ENCODE results near the gene ANGPTL2. TPM values are rescaled to one million over a fixed set of nuclear protein-coding genes. Genes with fewer than 3 reads are reported as not detected.

Gene ANGPTL2
- total and polyA plus RNA-seq, 12 donors, result 3.0 to 32.6 (median 11.4) TPM

DNA sequence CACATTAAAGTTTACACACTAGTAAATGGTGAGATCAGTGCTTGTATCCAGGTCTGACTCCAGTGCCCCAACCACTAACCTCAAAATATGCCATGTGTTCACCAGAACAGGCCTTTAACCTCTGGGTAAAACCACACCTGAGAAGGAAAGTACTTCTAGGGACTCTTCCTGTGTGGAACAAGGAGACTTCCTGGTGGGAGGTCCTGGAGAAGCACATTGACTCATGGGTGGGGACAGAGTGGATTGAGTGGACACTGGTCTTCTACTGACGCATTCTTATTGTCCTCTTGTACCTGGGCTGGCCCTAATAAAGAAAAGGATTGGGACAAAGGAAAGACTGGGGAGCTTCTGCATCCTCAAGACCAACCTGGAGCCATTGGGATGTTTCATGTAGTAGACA is 43.4 kb downstream of the ANGPTL2 start:
- peaks cover 0 to 7% of the 10 kb centered on the region in 2 donors for H3K4me1 ChIP-seq (replicated peaks in 1 of 2)
- intact Hi-C loops (cut with DNase I), result no loop called here
- TF ChIP-seq CTCF (IDR thresholded peaks at IDR 0.05) (no peak), POLR2A (IDR thresholded peaks at IDR 0.05) (no peak)
- no peak overlapping the region for H3K27ac ChIP-seq
- H3K27me3 ChIP-seq, result no peaks in the 10 kb centered on the region
- peak in 1 of 7 donors; percentile 2 for DNase-seq
- no peaks in the 10 kb centered on the region for H3K9me3 ChIP-seq (replicated peaks in 1 of 3)
- H3K4me3 ChIP-seq, result no peak overlapping the region
- WGBS, 4 donors, result 92 to 100% (median 97%) methylated on average over 1 of the region's 1 CpG
- no peaks in the 10 kb centered on the region for H3K36me3 ChIP-seq (replicated peaks in 1 of 2)

DNA sequence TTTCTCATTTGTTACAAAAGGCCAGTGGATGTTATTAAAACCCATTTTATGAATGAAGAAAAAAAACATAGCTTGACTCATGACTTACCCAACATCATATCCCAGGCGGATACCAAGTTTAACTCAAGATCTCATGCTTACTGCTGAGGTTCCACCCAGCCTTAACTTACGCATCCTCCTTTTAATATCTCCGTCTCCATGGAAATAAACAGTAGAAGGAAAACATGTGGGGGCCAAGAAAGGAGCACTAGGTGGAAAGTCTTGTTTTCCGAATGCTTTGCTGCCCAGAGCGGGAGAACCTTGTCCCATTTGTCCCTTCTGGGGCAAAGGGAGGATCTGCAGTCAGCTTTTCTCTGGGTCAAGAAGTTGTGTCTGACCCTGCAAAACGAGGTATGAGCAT is 44.1 kb downstream of the ANGPTL2 start:
- no peak for TF ChIP-seq CTCF (IDR thresholded peaks at IDR 0.05)
- no peak for TF ChIP-seq POLR2A (IDR thresholded peaks at IDR 0.05)
- Histone ChIP-seq H3K4me1 (replicated peaks in 1 of 2) (peaks cover 0 to 7% of the 10 kb centered on the region in 2 donors), H3K9me3 (replicated peaks in 1 of 3) (no peaks in the 10 kb centered on the region), H3K27me3 (no peaks in the 10 kb centered on the region), H3K27ac (no peak overlapping the region), H3K36me3 (replicated peaks in 1 of 2) (no peaks in the 10 kb centered on the region), H3K4me3 (no peak overlapping the region)
- intact Hi-C loops (cut with DNase I), result no loop called here
- peak in 1 of 7 donors; percentile 2 for DNase-seq
- WGBS, 4 donors, result 87 to 98% (median 97%) methylated on average over 6 of the region's 6 CpGs

DNA sequence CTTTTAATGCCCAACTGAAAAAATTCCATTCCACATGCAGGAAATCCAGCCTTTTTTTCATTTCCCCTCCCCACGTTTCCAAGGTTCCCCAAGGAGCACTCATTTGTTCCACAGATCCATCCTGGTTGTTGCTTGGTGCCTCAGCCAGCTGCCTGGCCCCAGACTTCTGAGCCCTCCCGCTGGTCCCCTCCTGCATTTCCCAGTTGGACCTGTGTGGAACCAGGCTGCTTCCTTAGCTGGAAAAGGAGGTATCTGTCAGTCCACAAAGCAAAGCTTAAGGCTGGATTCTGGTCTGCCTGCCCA is 44.8 kb downstream of the ANGPTL2 start:
- intact Hi-C loops (cut with DNase I), result no loop called here
- TF ChIP-seq CTCF (IDR thresholded peaks at IDR 0.05) (no peak), POLR2A (IDR thresholded peaks at IDR 0.05) (no peak)
- no peaks in the 10 kb centered on the region for H3K36me3 ChIP-seq (replicated peaks in 1 of 2)
- H3K27ac ChIP-seq, result no peak overlapping the region
- DNase-seq, result peak in 1 of 7 donors; percentile 35
- peaks cover 0 to 7% of the 10 kb centered on the region in 2 donors for H3K4me1 ChIP-seq (replicated peaks in 1 of 2)
- 56 to 67% (median 62%) methylated on average over 1 to 2 of the region's 2 CpGs for WGBS, 4 donors
- H3K4me3 ChIP-seq, result no peak overlapping the region
- H3K9me3 ChIP-seq (replicated peaks in 1 of 3), result no peaks in the 10 kb centered on the region
- no peaks in the 10 kb centered on the region for H3K27me3 ChIP-seq

DNA sequence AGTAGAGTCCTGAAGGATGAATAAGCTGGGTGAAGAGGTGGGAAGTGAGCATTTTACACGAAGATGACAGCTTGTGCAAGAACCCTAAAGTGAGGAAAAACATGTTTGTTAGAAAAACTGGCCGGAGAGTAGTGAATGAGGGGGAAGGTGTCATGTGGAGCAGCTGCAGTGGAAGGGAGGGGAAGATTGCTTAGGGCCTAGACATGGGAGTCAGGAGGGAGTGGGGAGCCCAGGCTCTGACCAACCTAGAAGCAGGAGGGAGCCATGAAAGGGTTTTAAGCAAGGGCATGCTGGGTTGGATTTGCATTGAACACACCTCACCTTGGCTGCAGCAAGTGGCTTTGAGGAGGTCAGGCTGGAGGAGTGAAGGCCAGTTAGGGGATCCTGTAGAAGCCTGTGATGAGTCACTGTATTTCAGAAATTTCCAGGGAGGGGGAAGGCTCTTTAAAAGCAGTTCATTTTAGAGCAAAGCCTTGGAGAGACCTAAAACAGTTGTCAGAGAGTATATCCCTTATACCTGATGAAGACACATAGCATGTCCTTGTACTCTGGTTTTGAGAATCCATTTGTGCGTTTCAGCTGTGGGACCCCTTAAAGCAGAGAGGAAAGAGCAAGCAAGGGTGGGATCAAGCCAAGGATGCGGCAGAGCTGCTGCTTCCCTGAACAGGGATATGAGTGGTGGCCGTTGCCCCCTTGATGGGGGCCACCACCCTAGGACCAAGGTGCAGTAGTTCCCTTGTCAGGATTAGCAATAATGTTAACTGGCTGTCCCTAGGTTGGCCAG is 45.4 kb downstream of the ANGPTL2 start:
- no peaks in the 10 kb centered on the region for H3K36me3 ChIP-seq (replicated peaks in 1 of 2)
- H3K9me3 ChIP-seq (replicated peaks in 1 of 3), result no peaks in the 10 kb centered on the region
- peak in 5 of 7 donors; percentile 40 to 57 (median 50) for DNase-seq
- peak overlapping the region in 1 of 5 donors; percentile 12 for H3K27ac ChIP-seq
- intact Hi-C loops (cut with DNase I), result no loop called here
- H3K4me1 ChIP-seq (replicated peaks in 1 of 2), result peaks cover 0 to 7% of the 10 kb centered on the region in 2 donors
- WGBS, 4 donors, result 68 to 72% (median 70%) methylated on average over 5 of the region's 5 CpGs
- no peak for TF ChIP-seq POLR2A (IDR thresholded peaks at IDR 0.05)
- TF ChIP-seq CTCF (IDR thresholded peaks at IDR 0.05), result no peak
- no peak overlapping the region for H3K4me3 ChIP-seq
- no peaks in the 10 kb centered on the region for H3K27me3 ChIP-seq
